Measurements from ENCODE around the gene STXBP1. TPM values are rescaled to one million over a fixed set of nuclear protein-coding genes. Genes with fewer than 3 reads are reported as not detected.

The STXBP1 gene
- total and polyA plus RNA-seq, 9 of the 15 experiments (the other 6 are each of a cell fraction or from before 2014, with no cell fraction given), result 4.6 to 35.1 (median 9.7) TPM

- TF ChIP-seq ZMIZ1 (IDR thresholded peaks at IDR 0.05; ENCODE audit: low read depth in 2 of 2, low read length in 2 of 2) (no peak), ASH1L (IDR thresholded peaks at IDR 0.05; ENCODE audit: borderline replicate concordance, low read depth, partially characterized antibody) (no peak), NR1H2 (CRISPR knock-in tag; IDR thresholded peaks at IDR 0.05) (no peak), NELFE (IDR thresholded peaks at IDR 0.05; ENCODE audit: insufficient read depth, insufficient read length) (no peak), SMAD2 (IDR thresholded peaks at IDR 0.05; ENCODE audit: low read depth, low read length) (no peak), HNRNPL (IDR thresholded peaks at IDR 0.05; ENCODE audit: low read depth, low read length) (peak; percentile 85), TSHZ1 (CRISPR knock-in tag; IDR thresholded peaks at IDR 0.05) (no peak), SRF (CRISPR knock-in tag; IDR thresholded peaks at IDR 0.05) (no peak), BRCA1 (IDR thresholded peaks at IDR 0.05) (no peak), BRCA1 (CRISPR knock-in tag; IDR thresholded peaks at IDR 0.05) (0 out of 2 replicates have a peak, but pooled peaks have one; percentile 36), STAT6 (CRISPR knock-in tag; IDR thresholded peaks at IDR 0.05) (0 out of 2 replicates have a peak, but pooled peaks have one; percentile 44), KDM4B (IDR thresholded peaks at IDR 0.05; ENCODE audit: borderline replicate concordance in 2 of 2, low read depth in 1 of 2) (no peak), EGR1 (conservative IDR thresholded peaks at IDR 0.05) (0 out of 2 replicates have a peak, but pooled peaks have one; percentile 14), SUPT5H (IDR thresholded peaks at IDR 0.05) (no peak)
- TF ChIP-seq, protein P1, sequence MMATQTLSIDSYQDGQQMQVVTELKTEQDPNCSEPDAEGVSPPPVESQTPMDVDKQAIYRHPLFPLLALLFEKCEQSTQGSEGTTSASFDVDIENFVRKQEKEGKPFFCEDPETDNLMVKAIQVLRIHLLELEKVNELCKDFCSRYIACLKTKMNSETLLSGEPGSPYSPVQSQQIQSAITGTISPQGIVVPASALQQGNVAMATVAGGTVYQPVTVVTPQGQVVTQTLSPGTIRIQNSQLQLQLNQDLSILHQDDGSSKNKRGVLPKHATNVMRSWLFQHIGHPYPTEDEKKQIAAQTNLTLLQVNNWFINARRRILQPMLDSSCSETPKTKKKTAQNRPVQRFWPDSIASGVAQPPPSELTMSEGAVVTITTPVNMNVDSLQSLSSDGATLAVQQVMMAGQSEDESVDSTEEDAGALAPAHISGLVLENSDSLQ (IDR thresholded peaks at IDR 0.05), result no peak
Observed at GRCh38 chr9:127714951-127715469, 102.9 kb downstream of the STXBP1 start (continued).

Measured in K562 (cell line).